ENCODE results near the gene OR4E2. TPM values are rescaled to one million over a fixed set of nuclear protein-coding genes. Genes with fewer than 3 reads are reported as not detected.

OR4E2 gene
- polyA plus RNA-seq, 3 donors, result not detected

GRCh38 chr14:21711360-21711961 lies 57.8 kb downstream of the OR4E2 start:
- no peak overlapping the region for H3K4me2 ChIP-seq (replicated peaks; ENCODE audit: extremely low read depth, low read length, poor library complexity, severe bottlenecking)
- Mint-ChIP-seq H3K4me1 (no peaks in the 10 kb centered on the region), H3K4me3 (no peak overlapping the region), H3K27ac (no peak overlapping the region), H3K36me3 (no peaks in the 10 kb centered on the region), H3K9me3 (peaks cover 0 to 10% (median 3%) of the 10 kb centered on the region in 7 donors), H3K27me3 (ENCODE audit: low read depth in 3 of 3) (peaks cover 5 to 11% (median 8%) of the 10 kb centered on the region in 3 donors)
- intact Hi-C loops (cut with micrococcal nuclease), result no loop called here
- H4K20me1 ChIP-seq (ENCODE audit: insufficient read depth, low read length), result no peaks in the 10 kb centered on the region
- no CpG with 5 or more reads among the region's 3 CpGs for WGBS (ENCODE audit: insufficient coverage)
- no peak overlapping the region for H3K4me3 ChIP-seq (replicated peaks in 1 of 3; ENCODE audit: low read depth in 2 of 3, low read length in 3 of 3)
- H3K27me3 ChIP-seq (ENCODE audit: control insufficient read depth in 2 of 2, insufficient read depth in 2 of 2, low read length in 2 of 2), result peaks cover 0 to 2% of the 10 kb centered on the region in 2 donors
- no peaks in the 10 kb centered on the region for H3K79me2 ChIP-seq (ENCODE audit: insufficient read depth, low read length)
- H3K27ac ChIP-seq (ENCODE audit: low read depth in 1 of 2, low read length in 2 of 2), result no peak overlapping the region
- peak in 2 of 3 donors; percentile 4 to 7 for DNase-seq
- H2AFZ ChIP-seq (ENCODE audit: insufficient read depth, low read depth, low read length, poor library complexity, severe bottlenecking), result no peak overlapping the region
- H3K4me1 ChIP-seq (ENCODE audit: control insufficient read depth in 1 of 2, insufficient read depth in 2 of 2, low read length in 2 of 2), result no peaks in the 10 kb centered on the region
- H3K9ac ChIP-seq (ENCODE audit: insufficient read depth, low read length, poor library complexity, severe bottlenecking), result no peak overlapping the region
- H3K9me3 ChIP-seq (replicated peaks in 1 of 2; ENCODE audit: control insufficient read depth in 1 of 2, insufficient read depth in 1 of 2, low read length in 2 of 2), result peaks cover 0 to 5% of the 10 kb centered on the region in 2 donors
- no peaks in the 10 kb centered on the region for H3K36me3 ChIP-seq (replicated peaks in 1 of 2; ENCODE audit: control insufficient read depth in 1 of 2, insufficient read depth in 2 of 2, low read length in 2 of 2)
- TF ChIP-seq CTCF (IDR thresholded peaks at IDR 0.05), result peak; percentile 91

- Histone ChIP-seq H3K36me3 (replicated peaks in 1 of 2; ENCODE audit: control insufficient read depth in 1 of 2, insufficient read depth in 2 of 2, low read length in 2 of 2) (no peaks in the 10 kb centered on the region), H4K20me1 (ENCODE audit: insufficient read depth, low read length) (no peaks in the 10 kb centered on the region), H2AFZ (ENCODE audit: insufficient read depth, low read depth, low read length, poor library complexity, severe bottlenecking) (no peak overlapping the region), H3K4me1 (ENCODE audit: control insufficient read depth in 1 of 2, insufficient read depth in 2 of 2, low read length in 2 of 2) (no peaks in the 10 kb centered on the region), H3K27ac (ENCODE audit: low read depth in 1 of 2, low read length in 2 of 2) (no peak overlapping the region), H3K27me3 (ENCODE audit: control insufficient read depth in 2 of 2, insufficient read depth in 2 of 2, low read length in 2 of 2) (peaks cover 0 to 2% of the 10 kb centered on the region in 2 donors), H3K9ac (ENCODE audit: insufficient read depth, low read length, poor library complexity, severe bottlenecking) (no peak overlapping the region), H3K79me2 (ENCODE audit: insufficient read depth, low read length) (no peaks in the 10 kb centered on the region), H3K4me3 (replicated peaks in 1 of 3; ENCODE audit: low read depth in 2 of 3, low read length in 3 of 3) (no peak overlapping the region), H3K9me3 (replicated peaks in 1 of 2; ENCODE audit: control insufficient read depth in 1 of 2, insufficient read depth in 1 of 2, low read length in 2 of 2) (peaks cover 0 to 5% of the 10 kb centered on the region in 2 donors), H3K4me2 (replicated peaks; ENCODE audit: extremely low read depth, low read length, poor library complexity, severe bottlenecking) (no peak overlapping the region)
- no peaks in the 10 kb centered on the region for H3K36me3 Mint-ChIP-seq
- peaks cover 5 to 13% (median 8%) of the 10 kb centered on the region in 3 donors for H3K27me3 Mint-ChIP-seq (ENCODE audit: low read depth in 3 of 3)
- H3K9me3 Mint-ChIP-seq, result peaks cover 0 to 10% (median 3%) of the 10 kb centered on the region in 7 donors
- intact Hi-C loops (cut with micrococcal nuclease), result no loop called here
- H3K4me1 Mint-ChIP-seq, result no peaks in the 10 kb centered on the region
- H3K4me3 Mint-ChIP-seq, result no peak overlapping the region
- no CpG with 5 or more reads among the region's 2 CpGs for WGBS (ENCODE audit: insufficient coverage)
- no peak for TF ChIP-seq CTCF (IDR thresholded peaks at IDR 0.05)
- H3K27ac Mint-ChIP-seq, result no peak overlapping the region
- DNase-seq, result no peak
Measured at GRCh38 chr14:21712036-21712435, 58.4 kb downstream of the OR4E2 start.

Data from CD14-positive monocyte (primary cell).